Activated naive CD4-positive, alpha-beta T cell (primary cell): ENCODE data around the gene TBC1D22B.

ENCODE experiments used
- DNase-seq, 4 experiments: peaks; one replicate each; lab custom pipeline; 2025; lab: John Stamatoyannopoulos, UW

Gene TBC1D22B

DNA sequence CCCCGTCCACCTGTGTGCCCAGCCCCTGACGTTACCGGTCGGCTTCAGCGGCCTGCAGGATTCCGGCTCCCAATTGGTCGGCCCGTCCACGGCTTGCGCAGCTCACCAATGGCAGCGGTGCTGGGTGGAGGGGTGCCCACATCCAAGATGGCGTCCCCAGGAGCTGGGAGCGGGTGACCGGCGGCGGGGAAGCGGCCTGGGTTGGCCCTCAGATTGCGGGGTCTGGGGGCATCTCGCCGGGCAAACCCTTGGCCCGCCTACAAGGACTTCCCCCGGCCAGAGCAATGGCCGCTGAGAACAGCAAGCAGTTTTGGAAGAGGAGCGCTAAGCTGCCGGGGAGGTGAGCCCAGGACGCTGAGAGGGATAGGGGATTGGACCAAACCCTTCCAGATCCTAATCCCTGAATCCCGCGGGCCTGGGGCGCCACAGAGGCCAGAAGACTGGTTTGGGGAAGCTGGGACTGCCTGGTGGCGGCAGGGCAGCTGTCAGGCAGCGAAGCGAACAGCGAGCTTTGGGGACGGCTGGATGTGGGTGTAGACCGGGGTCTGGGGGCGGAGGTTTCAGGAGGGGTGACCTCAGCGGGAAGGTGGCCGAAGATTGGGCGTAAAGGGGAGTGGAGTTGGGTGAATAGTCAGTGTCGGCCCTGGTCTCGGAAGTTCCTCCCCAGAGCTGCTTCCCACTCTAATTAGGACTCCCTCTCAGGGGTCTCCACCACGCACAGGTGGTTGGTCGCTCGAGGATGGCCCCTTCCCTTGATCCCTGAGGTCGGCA lies at the start of gene TBC1D22B, which contains the start of gene TMEM217:
Gene TBC1D22B, plus strand, starts transcription at position 139 of the 771 bp plus-strand sequence. Its CDS starts 146 bp downstream, at position 285.
Gene TMEM217, minus strand, starts transcription at position 511 of the 771 bp plus-strand sequence. CDS start 39,114 bp downstream, outside the sequence.
- peak; percentile 81 to 93 (median 91) for DNase-seq

DNA sequence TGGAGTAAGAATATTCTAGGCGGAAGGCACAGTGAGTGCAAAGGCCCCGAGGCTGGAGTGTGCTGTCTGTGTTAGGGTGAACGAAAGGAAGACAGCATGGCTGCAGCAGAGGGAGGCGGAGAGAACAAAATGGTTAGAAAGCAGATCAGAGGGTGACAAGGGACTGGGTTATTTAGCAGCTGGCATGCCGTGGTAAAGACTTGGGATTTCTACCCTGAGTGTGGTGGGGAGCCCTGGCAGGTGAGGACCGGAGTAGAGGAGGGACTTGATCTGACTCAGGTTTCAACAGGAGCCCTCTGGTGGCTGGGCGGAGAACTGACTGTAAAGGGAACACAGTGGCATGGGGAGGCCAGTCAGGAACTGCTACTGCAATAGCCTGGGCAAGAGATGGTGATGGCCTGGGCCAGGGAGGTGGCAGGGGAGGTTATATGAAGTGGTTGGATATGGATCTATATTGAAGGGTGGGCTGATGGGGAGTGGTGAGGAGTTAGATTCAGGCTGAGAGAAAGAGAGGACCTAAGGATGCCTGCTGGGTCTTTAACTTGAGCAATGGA lies 49.6 kb upstream of the TBC1D22B start:
- DNase-seq = peak; percentile 65 to 83 (median 80)

- no peak for DNase-seq
Measured at GRCh38 chr6:37208793-37209192, 48.8 kb upstream of the TBC1D22B start.

DNA sequence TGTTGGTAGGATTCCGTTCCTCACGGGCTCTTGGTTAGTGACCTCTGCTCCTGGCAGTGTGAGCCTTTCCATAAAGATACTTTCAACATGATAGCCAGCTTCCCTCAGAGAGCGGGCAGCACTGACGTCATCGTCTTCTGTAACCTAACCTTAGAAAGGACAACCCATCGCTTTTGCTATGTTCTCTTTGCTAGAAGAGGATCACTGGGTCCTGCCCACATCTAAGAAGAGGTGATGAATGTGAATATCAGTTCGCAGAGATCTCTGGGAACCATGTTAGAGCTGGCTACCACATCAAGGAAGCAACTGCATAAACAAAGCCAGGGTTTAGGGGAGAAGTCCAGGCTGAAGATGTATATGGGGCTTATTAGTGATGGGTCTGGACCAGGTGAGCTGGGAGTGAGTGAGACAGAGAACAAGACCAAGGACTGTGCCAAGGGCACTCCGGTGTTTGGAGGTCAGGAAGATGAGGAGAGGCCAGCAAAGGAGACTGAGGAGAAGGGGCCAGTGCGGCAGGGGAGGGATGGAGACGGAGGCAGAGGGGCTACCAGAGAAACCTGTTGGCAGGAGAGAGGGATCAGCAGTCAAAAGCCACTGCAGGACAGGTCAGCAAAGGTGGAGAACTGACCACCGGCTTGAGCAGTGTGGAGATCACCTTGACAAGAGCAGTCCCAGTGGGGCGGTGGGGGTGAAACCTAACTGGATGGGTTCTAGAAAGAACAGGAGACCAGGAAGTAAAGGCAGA lies 47.9 kb upstream of the TBC1D22B start:
- peak in 2 of 4 experiments; percentile 15 to 29 for DNase-seq

DNA sequence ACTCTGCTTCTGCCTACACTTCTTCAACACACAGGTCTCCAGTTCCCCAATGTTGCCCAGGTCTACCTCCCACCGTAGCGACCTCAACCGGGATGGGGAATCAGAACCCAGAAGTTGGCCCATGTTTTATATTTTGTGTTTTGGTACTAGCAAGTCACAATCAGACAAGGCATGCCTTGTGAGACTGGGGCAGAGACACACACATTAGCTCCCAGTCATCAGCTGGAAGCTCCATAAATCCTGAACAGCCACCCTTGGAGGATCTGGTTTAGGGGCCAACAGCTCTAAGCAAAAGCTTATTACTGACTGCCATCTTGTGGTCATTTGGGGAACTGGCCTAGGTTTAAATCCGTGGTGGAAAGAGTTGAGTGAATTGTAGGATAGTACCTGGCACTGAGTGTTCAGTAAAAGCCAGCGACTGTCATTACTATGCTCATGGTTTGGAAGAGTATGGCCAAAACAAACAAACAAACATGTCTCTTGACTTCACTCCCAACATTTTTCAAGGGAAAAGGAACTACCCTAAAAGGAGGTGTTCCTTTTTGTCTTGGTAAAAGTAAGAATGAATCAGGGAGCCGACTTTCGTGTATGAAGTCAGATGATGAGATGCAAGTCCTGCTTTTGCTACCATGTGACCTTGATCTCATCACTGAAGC lies 47.1 kb upstream of the TBC1D22B start:
- peak; percentile 11 to 63 (median 35) for DNase-seq

GRCh38 chr6:37212268-37212667 lies 45.3 kb upstream of the TBC1D22B start:
- DNase-seq = no peak

DNA sequence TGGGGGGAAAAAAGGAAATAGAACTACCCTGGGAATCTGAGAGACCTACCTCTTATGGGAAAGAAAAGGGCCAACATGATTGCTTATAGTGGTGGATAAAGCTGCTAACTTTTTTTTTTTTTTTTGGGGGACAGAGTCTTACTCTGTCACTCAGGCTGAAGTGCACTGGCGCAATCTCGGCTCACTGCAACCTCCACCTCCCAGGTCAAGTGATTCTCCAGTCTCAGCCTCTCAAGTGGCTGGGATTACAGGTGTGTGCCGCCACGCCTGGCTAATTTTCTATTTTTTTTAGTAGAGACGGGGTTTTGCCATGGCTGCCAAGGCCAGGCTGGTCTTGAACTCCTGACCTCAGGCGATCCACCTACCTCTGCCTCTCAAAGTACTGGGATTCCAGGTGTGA lies 39.5 kb upstream of the TBC1D22B start:
- DNase-seq = no peak

GRCh38 chr6:37218511-37218910 lies 39.1 kb upstream of the TBC1D22B start:
- no peak for DNase-seq

DNA sequence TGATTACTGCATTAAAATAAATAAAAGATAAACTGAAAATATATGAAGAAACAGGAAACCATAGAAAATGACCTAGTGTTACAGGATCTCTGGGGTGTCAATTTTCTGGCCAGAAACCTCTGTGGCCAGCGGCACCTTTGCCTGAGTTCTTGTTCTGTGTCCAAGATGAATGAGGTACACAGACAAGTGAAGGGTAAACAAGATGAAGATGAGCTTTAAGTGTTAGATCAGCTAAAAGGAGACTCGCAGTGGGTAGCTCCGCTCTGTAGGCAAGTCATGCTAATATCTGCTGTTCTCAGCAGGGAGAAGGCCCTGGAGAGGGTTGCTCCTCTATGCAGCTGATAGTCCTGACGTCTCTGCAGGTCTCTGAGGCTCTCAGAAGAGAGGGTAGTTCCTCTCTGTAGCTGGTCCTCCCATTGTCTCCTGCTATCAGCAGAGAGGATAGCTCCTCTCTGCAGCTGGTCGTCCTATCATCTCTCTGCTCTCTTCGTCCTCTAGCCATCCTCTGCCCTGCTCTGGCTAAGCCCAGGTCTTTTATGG lies 35.9 kb upstream of the TBC1D22B start:
- no peak for DNase-seq

GRCh38 chr6:37222125-37222967 lies 35.2 kb upstream of the TBC1D22B start:
- peak; percentile 12 to 58 (median 16) for DNase-seq

DNA sequence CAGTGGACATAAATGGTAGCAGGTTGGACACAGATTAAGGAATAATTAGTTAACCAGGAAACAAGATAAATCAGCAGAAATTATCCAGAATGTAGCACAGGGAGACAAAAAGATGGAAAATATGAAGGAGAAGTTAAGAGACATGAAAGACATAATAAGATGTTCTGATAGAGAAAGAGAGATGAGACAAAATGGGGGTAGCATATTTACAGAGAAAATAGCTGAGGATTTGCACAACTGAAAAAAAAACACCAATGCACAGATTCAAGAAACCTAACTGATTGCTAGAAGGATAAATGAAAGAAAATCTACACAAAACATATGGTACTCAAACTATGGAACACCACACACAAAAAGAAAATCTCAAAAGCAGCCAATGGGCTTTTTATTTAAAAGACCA lies 34.6 kb upstream of the TBC1D22B start:
- DNase-seq = no peak

GRCh38 chr6:37225350-37226169 lies 32.0 kb upstream of the TBC1D22B start:
- DNase-seq = no peak

- no peak for DNase-seq
Measured at GRCh38 chr6:37230104-37230503, 27.5 kb upstream of the TBC1D22B start.

DNA sequence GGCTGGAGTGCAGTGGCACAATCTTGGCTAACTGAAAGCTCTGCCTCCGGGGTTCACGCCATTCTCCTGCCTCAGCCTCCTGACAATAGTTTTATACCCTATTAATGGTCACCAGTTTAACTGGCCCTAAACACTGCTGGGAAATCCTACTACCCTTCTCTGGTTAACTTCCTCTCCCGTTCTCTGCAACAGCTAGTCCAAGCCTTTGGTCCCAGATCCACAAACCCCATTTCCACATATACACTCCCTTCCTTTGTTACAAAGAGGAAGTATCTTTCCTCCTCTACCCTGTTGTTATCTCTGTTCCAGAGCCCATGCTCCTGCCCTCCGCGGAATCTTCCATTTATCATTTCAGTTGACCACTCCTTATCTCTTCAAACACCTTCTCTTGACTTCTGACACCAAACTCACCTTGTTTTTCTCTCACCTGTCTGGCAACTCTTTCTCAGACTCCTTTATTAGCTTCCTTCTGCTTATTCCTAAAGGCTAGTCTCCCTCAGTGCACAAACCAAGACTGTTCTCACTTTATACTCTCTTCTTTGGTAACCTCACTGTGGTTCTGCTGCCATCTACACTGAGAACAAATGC lies 25.0 kb upstream of the TBC1D22B start:
- DNase-seq = no peak

- DNase-seq = no peak
Measured at GRCh38 chr6:37233541-37233940, 24.0 kb upstream of the TBC1D22B start.

DNA sequence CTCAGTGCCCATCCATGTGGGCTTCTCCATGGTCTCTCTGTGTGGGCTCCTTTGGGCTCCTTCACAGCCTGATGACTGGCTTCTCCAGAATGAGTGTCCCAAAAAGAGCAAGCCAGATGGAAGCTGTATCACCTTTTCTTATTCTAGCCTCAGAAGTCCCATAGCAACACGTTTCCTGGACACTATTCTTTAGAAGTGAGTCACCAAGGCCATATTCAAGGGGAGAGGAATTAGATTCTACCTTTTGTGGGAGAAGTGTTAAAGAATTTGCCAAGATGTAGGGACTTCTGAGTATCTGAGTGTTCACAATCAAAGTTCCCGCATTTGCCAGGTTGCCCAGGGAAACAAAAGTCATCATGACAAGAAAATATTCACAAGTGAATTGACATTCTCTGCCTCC lies 20.7 kb upstream of the TBC1D22B start:
- DNase-seq = no peak

GRCh38 chr6:37237789-37238188 lies 19.8 kb upstream of the TBC1D22B start:
- DNase-seq = no peak

GRCh38 chr6:37238381-37238780 lies 19.2 kb upstream of the TBC1D22B start:
- DNase-seq = no peak

DNA sequence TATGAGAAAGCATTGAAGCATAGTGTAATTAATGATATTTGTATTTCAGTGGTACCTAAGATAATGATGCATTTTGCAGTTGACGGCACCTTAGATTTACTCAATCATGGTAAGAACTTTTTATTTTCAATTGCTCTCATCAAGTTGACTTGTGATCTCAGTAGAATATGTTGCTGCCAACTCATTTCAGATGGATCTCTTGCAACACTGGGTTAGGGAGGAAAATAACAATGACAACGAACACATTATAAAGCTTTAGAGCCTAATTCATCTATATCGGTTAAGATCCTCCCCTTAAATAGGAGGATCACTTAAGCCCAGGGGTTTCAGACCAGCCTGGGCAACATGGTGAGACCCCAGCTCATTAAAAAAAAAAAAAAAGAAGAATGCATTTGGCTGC lies 18.0 kb upstream of the TBC1D22B start:
- DNase-seq = no peak
